Loucy (cell line): ENCODE results near the gene MYL6.

Source experiments
- H2AFZ ChIP-seq: fragments of 200-600 bp; sonication (generic); 2 replicates; pipeline ENCODE4 v1.6.0; 2016; ENCODE audit warnings: antibody characterized with exemption, mild to moderate bottlenecking, low read length, moderate library complexity
- H3F3A ChIP-seq: fragments of 200-600 bp; 2 replicates; pipeline ENCODE4 v1.6.0; 2016; ENCODE audit warnings: antibody characterized with exemption, low read depth, mild to moderate bottlenecking
- H3K27me3 ChIP-seq: fragments of 200-600 bp; sonication (generic); 2 replicates; pipeline ENCODE4 v1.6.1; 2014; ENCODE audit warnings: low read length, mild to moderate bottlenecking; ENCODE audit not compliant: insufficient read depth, poor library complexity, severe bottlenecking
- H3K36me3 ChIP-seq: fragments of 200-600 bp; sonication (generic); 2 replicates; pipeline ENCODE4 v1.6.1; 2016; ENCODE audit warnings: low read length; ENCODE audit not compliant: insufficient read depth
- H3K4me1 ChIP-seq: fragments of 200-600 bp; sonication (generic); 2 replicates; pipeline ENCODE4 v1.5.1; 2014; ENCODE audit warnings: low read length, mild to moderate bottlenecking; ENCODE audit not compliant: insufficient read depth, poor library complexity, severe bottlenecking
- H3K4me2 ChIP-seq: fragments of 200-600 bp; sonication (generic); 2 replicates; pipeline ENCODE4 v1.6.0; 2014; ENCODE audit warnings: antibody characterized with exemption, low read length, low read depth, mild to moderate bottlenecking; ENCODE audit not compliant: poor library complexity, severe bottlenecking
- H3K4me3 ChIP-seq: fragments of 200-600 bp; sonication (generic); 2 replicates; pipeline ENCODE4 v1.5.1; 2014; ENCODE audit warnings: low read length, mild to moderate bottlenecking, mixed read lengths; ENCODE audit not compliant: poor library complexity, severe bottlenecking
- H3K79me2 ChIP-seq: fragments of 200-600 bp; sonication (generic); 2 replicates; pipeline ENCODE4 v1.6.1; 2014; ENCODE audit warnings: low read length; ENCODE audit not compliant: insufficient read depth
- H3K9ac ChIP-seq: fragments of 200-600 bp; sonication (generic); 2 replicates; pipeline ENCODE4 v1.6.0; 2014; ENCODE audit warnings: mild to moderate bottlenecking, low read depth, low read length, moderate library complexity; ENCODE audit not compliant: poor library complexity, severe bottlenecking
- H3K9me2 ChIP-seq: fragments of 200-600 bp; sonication (generic); replicated peaks from 2 replicates; pipeline ENCODE4 v1.6.1; 2016; ENCODE audit warnings: low read depth, low read length, mixed read lengths
- H3K9me3 ChIP-seq: fragments of 200-600 bp; sonication (generic); 2 replicates; pipeline ENCODE4 v1.6.1; 2014; ENCODE audit warnings: mild to moderate bottlenecking, antibody characterized with exemption, low read length, low read depth; ENCODE audit not compliant: insufficient read depth
- H4K20me1 ChIP-seq: fragments of 200-600 bp; sonication (generic); 2 replicates; pipeline ENCODE4 v1.6.0; 2014; ENCODE audit warnings: antibody characterized with exemption, low read length, mild to moderate bottlenecking; ENCODE audit not compliant: insufficient read depth, poor library complexity, severe bottlenecking
- CTCF ChIP-seq: fragments of 200-600 bp; sonication (generic); conservative IDR thresholded peaks from 2 replicates; pipeline ENCODE4 v1.5.1; 2014; ENCODE audit warnings: mild to moderate bottlenecking, antibody characterized with exemption, low read length
- EZH2phosphoT487 ChIP-seq: fragments of 200-600 bp; IDR thresholded peaks from 2 replicates; pipeline ENCODE4 v1.6.1; 2018; ENCODE audit warnings: antibody characterized with exemption, mild to moderate bottlenecking, moderate library complexity, borderline replicate concordance

Gene MYL6

GRCh38 chr12:56124133-56124532, 34.0 kb upstream of the MYL6 start:
- Histone ChIP-seq H3F3A (peaks cover 7% of the 10 kb centered on the region), H4K20me1 (peaks cover 6% of the 10 kb centered on the region), H3K79me2 (peaks cover 34% of the 10 kb centered on the region), H3K9me3 (no peaks in the 10 kb centered on the region), H3K9me2 (no peaks in the 10 kb centered on the region), H3K4me1 (peaks cover 40% of the 10 kb centered on the region), H3K4me3 (no peak overlapping the region), H2AFZ (no peak overlapping the region), H3K4me2 (no peak overlapping the region), H3K36me3 (no peaks in the 10 kb centered on the region), H3K9ac (no peak overlapping the region), H3K27me3 (no peaks in the 10 kb centered on the region)
- TF ChIP-seq EZH2phosphoT487: no peak

GRCh38 chr12:56126732-56127239, 31.4 kb upstream of the MYL6 start:
- peaks cover 51% of the 10 kb centered on the region for H3K4me1 ChIP-seq
- H3K4me3 ChIP-seq: peak overlapping the region; percentile 75
- H3F3A ChIP-seq: peaks cover 7% of the 10 kb centered on the region
- peaks cover 42% of the 10 kb centered on the region for H3K79me2 ChIP-seq
- H3K9me2 ChIP-seq: no peaks in the 10 kb centered on the region
- H2AFZ ChIP-seq: no peak overlapping the region
- H3K36me3 ChIP-seq: peaks cover 11% of the 10 kb centered on the region; the same call in 1 of the 2 replicates
- peaks cover 5% of the 10 kb centered on the region for H4K20me1 ChIP-seq
- H3K9me3 ChIP-seq: no peaks in the 10 kb centered on the region
- TF ChIP-seq EZH2phosphoT487 (no peak), CTCF (no peak)
- H3K27me3 ChIP-seq: no peaks in the 10 kb centered on the region
- H3K4me2 ChIP-seq: peak overlapping the region; percentile 95
- peak overlapping the region; percentile 81 for H3K9ac ChIP-seq

DNA sequence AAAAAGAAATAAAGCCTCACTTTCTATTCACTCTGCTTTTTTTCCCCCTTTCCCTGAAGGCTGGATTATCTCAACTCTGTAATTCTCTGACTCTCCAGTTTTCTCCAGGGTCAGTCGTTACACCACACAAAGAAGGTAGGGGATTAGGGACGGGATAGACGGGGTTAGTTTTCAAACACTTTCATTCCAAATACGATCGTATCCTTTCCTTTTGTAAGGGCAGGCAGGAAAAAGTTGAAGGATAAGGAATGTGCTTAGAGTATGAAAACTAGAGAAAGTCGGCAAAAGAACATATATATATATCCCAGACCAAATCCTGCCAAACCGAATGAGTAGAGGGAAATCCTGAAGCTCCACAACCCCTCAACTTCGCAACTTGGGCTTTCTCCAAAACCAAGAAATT, 30.7 kb upstream of the MYL6 start:
- Histone ChIP-seq H3K9ac (peak overlapping the region; percentile 81), H3K4me1 (peaks cover 52% of the 10 kb centered on the region), H3K4me3 (peak overlapping the region; percentile 75), H3K9me3 (no peaks in the 10 kb centered on the region), H4K20me1 (peaks cover 5% of the 10 kb centered on the region), H3K27me3 (no peaks in the 10 kb centered on the region), H3K4me2 (peak overlapping the region; percentile 95), H3F3A (peaks cover 7% of the 10 kb centered on the region), H3K9me2 (no peaks in the 10 kb centered on the region), H3K36me3 (peaks cover 18% of the 10 kb centered on the region; the same call in 1 of the 2 replicates), H2AFZ (peak overlapping the region; percentile 52; the same call in 1 of the 2 replicates), H3K79me2 (peaks cover 49% of the 10 kb centered on the region)
- TF ChIP-seq CTCF (no peak), EZH2phosphoT487 (no peak)
